Measurements from ENCODE around the gene CALCA.
A peak's percentile ranks its signal among the peaks of the same experiment; 100 is the strongest.
"Not testable (repeated sequence)": the region's sequence is repeated elsewhere in the genome, so short reads cannot be mapped to it uniquely, and the experiment has no call there.

Gene CALCA

GRCh38 chr11:15010865-15011264, 38.7 kb upstream of the CALCA start:
- no peak overlapping the region for H3K9ac ChIP-seq (ENCODE audit: low read length)
- no peak overlapping the region for H3K4me2 ChIP-seq (ENCODE audit: low read depth, low read length, poor library complexity, severe bottlenecking)
- no peaks in the 10 kb centered on the region for H3K79me2 ChIP-seq (ENCODE audit: insufficient read depth, low read length)
- H3K9me3 ChIP-seq (ENCODE audit: insufficient read depth, low read length) = no peaks in the 10 kb centered on the region
- no peak overlapping the region for H3K4me3 ChIP-seq (ENCODE audit: insufficient read depth, low read length, poor library complexity, severe bottlenecking)
- H3F3A ChIP-seq (ENCODE audit: insufficient read depth) = no peaks in the 10 kb centered on the region
- TF ChIP-seq EZH2phosphoT487 (conservative IDR thresholded peaks at IDR 0.05; ENCODE audit: low read length) = no peak
- TF ChIP-seq, protein P1, sequence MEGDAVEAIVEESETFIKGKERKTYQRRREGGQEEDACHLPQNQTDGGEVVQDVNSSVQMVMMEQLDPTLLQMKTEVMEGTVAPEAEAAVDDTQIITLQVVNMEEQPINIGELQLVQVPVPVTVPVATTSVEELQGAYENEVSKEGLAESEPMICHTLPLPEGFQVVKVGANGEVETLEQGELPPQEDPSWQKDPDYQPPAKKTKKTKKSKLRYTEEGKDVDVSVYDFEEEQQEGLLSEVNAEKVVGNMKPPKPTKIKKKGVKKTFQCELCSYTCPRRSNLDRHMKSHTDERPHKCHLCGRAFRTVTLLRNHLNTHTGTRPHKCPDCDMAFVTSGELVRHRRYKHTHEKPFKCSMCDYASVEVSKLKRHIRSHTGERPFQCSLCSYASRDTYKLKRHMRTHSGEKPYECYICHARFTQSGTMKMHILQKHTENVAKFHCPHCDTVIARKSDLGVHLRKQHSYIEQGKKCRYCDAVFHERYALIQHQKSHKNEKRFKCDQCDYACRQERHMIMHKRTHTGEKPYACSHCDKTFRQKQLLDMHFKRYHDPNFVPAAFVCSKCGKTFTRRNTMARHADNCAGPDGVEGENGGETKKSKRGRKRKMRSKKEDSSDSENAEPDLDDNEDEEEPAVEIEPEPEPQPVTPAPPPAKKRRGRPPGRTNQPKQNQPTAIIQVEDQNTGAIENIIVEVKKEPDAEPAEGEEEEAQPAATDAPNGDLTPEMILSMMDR (IDR thresholded peaks at IDR 0.05; ENCODE audit: insufficient read depth, low read length, poor library complexity, severe bottlenecking) = no peak
- no peaks in the 10 kb centered on the region for H4K20me1 ChIP-seq (ENCODE audit: low read depth, low read length)
- no peak overlapping the region for H2AFZ ChIP-seq (ENCODE audit: low read depth, low read length, severe bottlenecking)
- H3K27ac ChIP-seq (ENCODE audit: low read depth, low read length) = no peak overlapping the region
- H3K27me3 ChIP-seq (ENCODE audit: low read length) = no peaks in the 10 kb centered on the region
- no peaks in the 10 kb centered on the region for H3K9me2 ChIP-seq (replicated peaks; ENCODE audit: insufficient read depth, low read length)
- no peaks in the 10 kb centered on the region for H3K36me3 ChIP-seq (ENCODE audit: low read length)

DNA sequence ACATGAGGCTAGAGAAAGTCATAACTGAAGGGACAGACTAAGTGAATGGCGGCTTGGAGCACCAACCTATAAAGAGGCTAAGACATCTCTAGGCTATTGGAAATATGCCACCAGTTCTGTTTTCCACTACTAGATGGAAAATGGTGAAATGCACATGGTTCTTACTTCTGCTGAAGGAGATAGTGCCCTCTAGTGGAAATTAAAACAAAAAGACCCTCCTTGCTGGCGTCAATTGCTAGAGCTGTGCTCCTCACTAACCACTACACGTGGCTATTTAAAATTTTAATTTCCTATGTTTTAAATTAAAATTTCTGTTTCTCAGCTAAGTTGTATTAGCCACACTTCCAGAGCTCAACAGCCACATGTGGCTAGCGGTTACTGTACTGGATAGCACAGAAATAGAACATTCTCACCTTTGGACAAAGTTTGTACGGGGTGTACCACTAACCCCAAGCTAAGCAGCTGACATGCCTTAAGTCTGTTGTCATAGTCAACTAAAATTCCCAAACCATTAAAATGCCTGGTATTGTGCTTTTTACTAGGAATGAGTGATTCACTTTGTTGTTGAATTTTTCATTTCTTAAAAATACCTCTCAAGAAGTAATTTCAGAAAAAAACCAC, 34.1 kb upstream of the CALCA start:
- Histone ChIP-seq H3K27me3 (ENCODE audit: low read length) (no peaks in the 10 kb centered on the region), H3K9ac (ENCODE audit: low read length) (no peak overlapping the region), H2AFZ (ENCODE audit: low read depth, low read length, severe bottlenecking) (no peak overlapping the region), H4K20me1 (ENCODE audit: low read depth, low read length) (no peaks in the 10 kb centered on the region), H3K9me2 (replicated peaks; ENCODE audit: insufficient read depth, low read length) (no peaks in the 10 kb centered on the region), H3F3A (ENCODE audit: insufficient read depth) (no peaks in the 10 kb centered on the region), H3K79me2 (ENCODE audit: insufficient read depth, low read length) (no peaks in the 10 kb centered on the region), H3K9me3 (ENCODE audit: insufficient read depth, low read length) (no peaks in the 10 kb centered on the region), H3K4me2 (ENCODE audit: low read depth, low read length, poor library complexity, severe bottlenecking) (no peak overlapping the region), H3K27ac (ENCODE audit: low read depth, low read length) (no peak overlapping the region), H3K36me3 (ENCODE audit: low read length) (no peaks in the 10 kb centered on the region), H3K4me3 (ENCODE audit: insufficient read depth, low read length, poor library complexity, severe bottlenecking) (no peak overlapping the region)
- TF ChIP-seq EZH2phosphoT487 (conservative IDR thresholded peaks at IDR 0.05; ENCODE audit: low read length) = no peak
- TF ChIP-seq, protein P1 (IDR thresholded peaks at IDR 0.05; ENCODE audit: insufficient read depth, low read length, poor library complexity, severe bottlenecking) = peak; percentile 74

- H2AFZ ChIP-seq (ENCODE audit: low read depth, low read length, severe bottlenecking); H3K79me2 ChIP-seq (ENCODE audit: insufficient read depth, low read length); H3K4me2 ChIP-seq (ENCODE audit: low read depth, low read length, poor library complexity, severe bottlenecking); H3K27me3 ChIP-seq (ENCODE audit: low read length); H4K20me1 ChIP-seq (ENCODE audit: low read depth, low read length); H3K36me3 ChIP-seq (ENCODE audit: low read length); H3K9me3 ChIP-seq (ENCODE audit: insufficient read depth, low read length); H3K9me2 ChIP-seq (replicated peaks; ENCODE audit: insufficient read depth, low read length); H3K9ac ChIP-seq (ENCODE audit: low read length); H3K27ac ChIP-seq (ENCODE audit: low read depth, low read length); H3K4me3 ChIP-seq (ENCODE audit: insufficient read depth, low read length, poor library complexity, severe bottlenecking); H3F3A ChIP-seq (ENCODE audit: insufficient read depth): not testable (repeated sequence)
These were observed 16.0 kb upstream of the CALCA start for GRCh38 chr11:14988133-14988532.

GRCh38 chr11:14981507-14981906, 9.4 kb upstream of the CALCA start:
- H2AFZ ChIP-seq (ENCODE audit: low read depth, low read length, severe bottlenecking) = no peak overlapping the region
- no peaks in the 10 kb centered on the region for H4K20me1 ChIP-seq (ENCODE audit: low read depth, low read length)
- H3K27ac ChIP-seq (ENCODE audit: low read depth, low read length) = no peak overlapping the region
- H3F3A ChIP-seq (ENCODE audit: insufficient read depth) = no peaks in the 10 kb centered on the region
- no peak overlapping the region for H3K4me3 ChIP-seq (ENCODE audit: insufficient read depth, low read length, poor library complexity, severe bottlenecking)
- H3K4me2 ChIP-seq (ENCODE audit: low read depth, low read length, poor library complexity, severe bottlenecking) = no peak overlapping the region
- TF ChIP-seq, protein P1 (IDR thresholded peaks at IDR 0.05; ENCODE audit: insufficient read depth, low read length, poor library complexity, severe bottlenecking) = no peak
- H3K36me3 ChIP-seq (ENCODE audit: low read length) = no peaks in the 10 kb centered on the region
- no peaks in the 10 kb centered on the region for H3K9me2 ChIP-seq (replicated peaks; ENCODE audit: insufficient read depth, low read length)
- no peak overlapping the region for H3K9ac ChIP-seq (ENCODE audit: low read length)
- no peaks in the 10 kb centered on the region for H3K79me2 ChIP-seq (ENCODE audit: insufficient read depth, low read length)
- no peaks in the 10 kb centered on the region for H3K9me3 ChIP-seq (ENCODE audit: insufficient read depth, low read length)
- no peaks in the 10 kb centered on the region for H3K27me3 ChIP-seq (ENCODE audit: low read length)
